HG02981 (cell line): ENCODE results near the gene PCDH9.
A peak's percentile ranks its signal among the peaks of the same experiment; 100 is the strongest.

Source experiments
- ATAC-seq: cut with Tn5 transposase; IDR thresholded peaks from one replicate; pipeline ENCODE4 v1.9.1; 2021; ENCODE audit warnings: mild to moderate bottlenecking, moderate library complexity; ENCODE audit not compliant: unreplicated experiment

PCDH9 gene

DNA sequence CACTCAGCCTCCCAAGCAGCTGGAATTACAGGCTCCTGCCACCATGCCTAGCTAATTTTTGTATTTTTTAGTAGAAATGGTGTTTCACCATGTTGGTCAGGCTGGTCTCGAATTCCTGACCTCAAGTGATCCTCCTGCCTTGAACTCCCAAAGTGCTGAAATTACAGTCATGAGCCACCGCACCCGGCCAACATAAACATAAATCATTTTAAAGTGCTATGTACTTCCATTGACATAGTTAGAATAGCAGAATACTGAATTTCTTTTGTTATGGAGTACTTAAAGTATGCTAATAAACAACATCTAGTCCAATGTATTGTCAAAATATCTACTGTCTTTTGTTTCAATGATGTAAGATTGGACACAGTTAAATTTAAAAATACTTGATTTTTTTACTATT, 539.0 kb downstream of the PCDH9 start:
- ATAC-seq = no peak

DNA sequence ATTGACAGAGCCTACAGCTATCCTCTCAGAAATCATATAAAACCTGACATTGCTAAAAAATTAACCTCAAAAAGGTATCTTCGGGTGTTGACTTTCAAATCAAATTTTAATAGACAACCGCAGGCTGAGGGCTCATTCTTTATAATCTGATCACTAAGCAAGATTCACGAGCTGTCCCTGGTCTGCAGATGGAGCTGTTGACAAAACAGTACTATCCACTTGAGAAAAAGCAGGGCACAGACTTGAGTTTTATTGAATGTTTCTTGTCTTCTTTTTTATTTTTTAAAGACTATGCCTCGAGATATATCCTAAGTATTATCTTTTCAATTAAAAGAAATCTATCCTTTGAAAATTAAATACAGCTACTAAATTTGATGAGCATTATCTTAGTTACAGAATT, 540.5 kb downstream of the PCDH9 start:
- ATAC-seq = no peak

DNA sequence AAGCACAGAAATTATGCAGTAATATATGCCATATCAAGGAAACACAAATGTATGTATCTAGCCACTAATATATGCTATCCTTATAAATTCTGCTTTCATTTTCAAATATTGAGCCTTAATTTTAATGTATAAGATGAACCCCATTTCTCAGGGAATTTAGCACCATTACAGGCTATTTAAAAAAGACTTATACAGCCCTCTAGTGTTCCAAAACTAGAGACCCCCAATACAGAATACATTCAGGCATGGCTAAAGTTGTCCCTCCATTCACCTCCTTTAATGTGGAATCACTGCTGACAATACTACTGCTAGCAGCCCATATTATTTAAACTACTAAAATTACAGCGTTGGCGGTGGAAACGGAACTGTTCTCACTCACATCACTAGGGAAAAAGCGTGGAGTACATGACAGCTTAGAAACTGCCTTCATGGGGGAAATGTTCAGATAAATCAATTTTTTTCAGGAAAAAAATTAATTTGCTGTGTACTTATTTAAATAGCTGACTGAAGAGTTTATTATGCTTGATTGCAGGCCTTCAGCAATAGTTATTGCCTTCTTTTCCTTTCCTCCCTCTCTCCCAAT, 541.0 kb downstream of the PCDH9 start:
- no peak for ATAC-seq

DNA sequence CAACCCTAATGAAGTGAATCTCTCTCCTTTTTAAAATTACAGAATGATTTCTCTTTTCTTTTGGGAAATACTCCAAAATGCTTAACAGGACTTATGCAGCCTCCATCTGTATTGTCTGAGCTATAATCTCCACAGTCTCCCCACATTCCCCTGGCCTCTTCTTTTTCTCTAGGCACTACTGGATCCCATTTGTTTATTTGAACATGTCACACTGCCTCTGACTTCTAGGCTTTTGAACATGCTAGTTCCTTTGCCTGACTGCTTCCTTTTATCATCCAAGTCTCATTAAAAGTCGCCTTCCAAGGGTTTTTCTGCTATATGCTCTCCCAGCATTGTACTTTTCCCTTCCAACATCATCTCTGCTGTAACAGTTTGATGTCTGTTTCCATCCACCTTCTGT, 548.7 kb downstream of the PCDH9 start:
- no peak for ATAC-seq

DNA sequence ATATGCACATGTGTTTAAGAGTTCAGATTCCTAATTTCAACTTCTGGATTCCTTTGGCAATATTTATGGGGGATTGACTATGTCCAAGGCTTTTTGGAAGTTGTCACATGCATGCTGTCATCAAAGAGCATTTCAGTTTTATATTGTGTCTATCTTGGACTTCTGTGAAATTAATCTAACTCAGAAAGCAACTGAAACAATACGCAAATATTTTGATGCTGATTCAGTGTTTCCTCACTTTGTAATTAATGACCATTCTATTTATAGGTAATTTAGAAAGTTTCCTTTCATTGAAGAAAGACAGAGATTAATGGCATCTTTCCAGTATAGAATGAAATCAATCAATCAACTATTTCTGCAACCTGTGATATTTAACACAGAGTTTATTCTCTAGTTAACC, 550.1 kb downstream of the PCDH9 start:
- ATAC-seq = no peak

DNA sequence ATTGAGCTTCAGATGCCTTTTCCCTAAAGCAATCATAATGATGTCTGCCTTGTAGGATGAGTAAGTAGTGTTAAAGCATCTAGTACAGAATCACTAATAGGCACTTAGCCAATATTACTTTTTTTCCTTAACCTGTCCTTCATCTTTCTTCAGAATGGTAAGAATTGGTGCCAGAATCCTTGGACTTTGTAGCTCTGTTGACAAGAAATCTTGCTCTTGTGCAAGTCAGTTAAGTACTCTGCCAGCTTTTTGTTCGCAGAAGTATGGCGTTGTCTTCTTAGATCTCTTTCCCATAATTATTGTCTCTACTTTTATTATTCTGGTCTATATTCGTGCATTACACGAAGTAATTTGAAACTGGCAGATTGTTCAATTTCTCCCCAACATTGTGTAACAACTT, 554.5 kb downstream of the PCDH9 start:
- ATAC-seq = no peak

DNA sequence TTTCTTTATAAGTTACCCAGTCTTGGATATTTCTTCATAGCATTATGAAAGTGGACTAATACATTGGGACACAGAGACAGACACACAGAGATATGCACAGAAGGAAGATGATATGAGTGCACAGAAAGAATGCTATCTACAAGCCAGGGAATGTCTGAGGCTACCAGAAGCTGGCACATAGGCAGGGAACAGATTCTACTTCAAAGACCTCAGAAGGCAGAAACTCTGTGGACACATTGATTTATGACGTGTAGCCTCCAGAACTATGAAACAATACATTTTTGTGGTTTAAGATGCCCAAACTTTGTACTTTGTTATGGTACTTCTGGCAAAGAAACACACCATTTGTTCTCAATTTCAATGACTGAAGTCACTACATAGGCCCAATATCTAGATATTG, 556.7 kb downstream of the PCDH9 start:
- ATAC-seq = no peak

DNA sequence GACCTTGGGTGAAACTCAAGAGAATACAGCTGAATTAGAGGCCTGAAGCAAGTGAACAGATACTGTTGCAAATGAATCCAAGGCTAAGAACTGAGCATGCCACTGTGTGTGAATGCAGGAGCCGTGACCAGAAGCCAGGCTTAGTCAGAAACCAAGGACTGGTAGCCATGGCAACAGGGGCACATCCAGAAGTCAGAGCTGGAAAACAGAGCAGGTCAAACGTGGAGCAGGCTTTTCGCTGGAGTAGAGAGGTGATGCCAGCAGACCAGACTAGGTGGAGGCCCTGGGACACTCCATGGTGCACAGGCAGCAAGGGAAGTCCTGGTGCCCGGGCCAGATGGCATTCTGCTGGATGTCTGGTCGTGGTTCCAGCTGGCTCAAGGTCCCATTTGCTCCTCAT, 564.1 kb downstream of the PCDH9 start:
- no peak for ATAC-seq

DNA sequence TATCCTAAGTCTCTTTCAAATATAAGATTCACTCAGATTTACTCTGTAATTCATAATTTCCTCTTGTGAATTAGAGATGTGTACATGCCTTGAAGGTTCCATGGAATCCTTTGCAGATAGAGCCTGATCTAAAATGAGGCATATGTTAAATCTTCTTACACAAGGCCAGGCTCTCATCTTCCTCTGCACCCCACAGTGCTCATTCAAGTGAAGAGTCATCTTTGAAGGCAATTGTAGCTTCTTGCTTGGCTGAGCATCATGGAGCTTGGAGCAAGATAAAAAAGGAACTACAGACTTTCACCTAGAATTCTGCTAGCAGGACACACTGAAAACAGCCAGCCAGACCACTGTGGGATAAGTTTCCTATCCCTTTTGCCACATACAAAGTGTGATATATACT, 566.4 kb downstream of the PCDH9 start:
- no peak for ATAC-seq

DNA sequence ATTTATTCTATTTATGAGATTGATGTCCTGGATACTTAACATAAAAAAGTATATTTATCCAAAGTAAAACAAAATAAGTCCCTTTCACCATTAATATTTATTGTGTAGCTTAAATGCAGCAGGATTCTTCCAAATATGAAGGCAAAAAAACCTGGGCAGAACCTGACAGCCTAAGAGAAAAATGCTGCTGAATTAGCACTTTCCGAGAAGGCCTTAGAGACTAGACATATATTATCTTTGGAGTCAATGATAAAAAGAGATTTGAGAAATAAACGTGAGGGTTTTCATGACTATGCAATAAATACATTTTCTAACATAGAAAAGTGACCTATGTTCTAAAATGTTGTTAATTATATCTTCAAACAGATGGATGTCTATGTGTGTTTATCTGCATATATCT, 566.9 kb downstream of the PCDH9 start:
- no peak for ATAC-seq

DNA sequence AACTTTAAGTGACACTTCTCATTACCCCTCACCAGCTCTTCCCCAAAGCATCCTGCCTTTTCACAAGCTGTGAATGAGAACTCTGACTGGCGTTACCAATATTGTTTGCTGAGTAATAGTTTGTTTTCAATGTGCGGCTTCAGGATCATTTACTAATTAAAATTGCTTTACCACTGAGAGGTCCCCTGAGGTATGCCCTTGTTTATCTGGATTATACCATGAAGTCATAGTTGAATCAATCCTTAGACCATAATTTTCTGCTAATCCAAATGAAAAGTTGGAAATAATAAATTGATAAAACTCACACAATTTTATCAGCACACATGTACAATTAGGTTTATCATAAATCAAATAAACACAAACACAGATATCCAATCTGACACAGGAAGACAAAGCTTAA, 568.8 kb downstream of the PCDH9 start:
- no peak for ATAC-seq

DNA sequence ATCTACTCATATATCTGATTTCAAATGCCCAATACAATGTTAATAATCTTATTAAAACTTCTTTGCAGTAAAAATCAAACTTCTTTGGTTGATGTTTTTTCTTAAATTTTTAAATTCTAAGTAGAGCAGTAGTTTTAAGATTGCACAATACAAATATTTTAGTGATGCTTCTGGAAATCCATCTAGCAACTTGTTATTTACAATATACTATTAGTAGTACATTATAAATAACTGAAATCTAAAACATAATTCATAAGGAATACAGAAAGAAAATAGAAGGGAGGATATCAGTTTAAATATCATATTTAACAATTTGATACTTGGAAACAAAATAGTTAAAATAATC, 569.7 kb downstream of the PCDH9 start:
- ATAC-seq = no peak

DNA sequence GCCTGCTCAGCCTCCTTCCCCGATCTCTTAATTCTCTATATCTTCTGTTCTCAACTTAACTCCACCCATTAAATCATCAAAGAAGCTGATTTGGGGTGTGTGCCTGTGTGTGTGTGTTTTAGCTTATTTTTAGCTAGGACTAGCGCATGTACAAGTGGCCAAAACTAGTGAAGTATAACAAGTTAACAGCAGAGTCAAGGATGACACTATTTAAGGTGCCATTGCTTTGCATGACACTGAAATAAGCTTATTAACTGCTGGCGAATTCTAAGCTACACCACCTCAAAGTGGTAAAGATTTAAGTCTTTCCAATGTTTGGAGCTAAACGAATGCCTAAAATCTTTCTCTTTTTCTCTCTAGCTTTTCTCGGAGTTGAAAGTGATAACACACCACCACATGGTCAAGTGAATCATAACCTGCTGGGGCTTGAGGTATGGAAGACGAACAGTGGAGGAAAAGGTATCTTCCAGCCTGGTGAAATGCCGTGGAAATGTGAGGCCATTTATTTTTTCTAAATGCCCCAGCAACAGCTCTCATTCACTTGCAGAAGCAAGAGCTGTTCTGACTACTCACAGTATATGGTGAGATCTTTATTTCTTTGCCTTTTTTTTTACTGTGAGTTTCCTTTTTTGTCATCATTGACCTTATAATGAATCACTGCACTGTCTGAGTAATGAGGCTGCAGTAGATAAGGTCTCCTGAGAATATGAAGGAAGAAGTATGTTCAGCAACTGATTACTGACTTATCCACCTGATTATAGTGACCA, 570.3 kb downstream of the PCDH9 start:
- peak; percentile 88 for ATAC-seq

DNA sequence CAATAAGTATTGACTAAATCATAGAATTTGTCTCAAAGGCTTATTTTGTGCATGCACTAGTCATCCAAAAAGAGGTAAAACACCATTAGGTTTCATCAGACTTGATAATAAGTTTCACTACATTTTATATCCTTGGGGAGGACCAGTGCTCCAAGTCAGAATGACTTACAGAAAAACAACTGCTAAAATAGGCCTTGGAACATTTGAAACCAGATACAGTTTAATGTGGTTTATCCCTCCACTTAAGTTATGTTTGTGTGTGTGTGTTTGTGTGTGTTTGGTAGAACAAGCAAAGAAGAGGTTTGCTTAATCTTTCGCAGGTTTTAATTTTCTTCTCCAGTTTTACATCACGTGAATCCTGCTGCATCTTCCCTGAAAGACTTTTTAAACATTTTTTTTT, 570.9 kb downstream of the PCDH9 start:
- ATAC-seq = no peak

DNA sequence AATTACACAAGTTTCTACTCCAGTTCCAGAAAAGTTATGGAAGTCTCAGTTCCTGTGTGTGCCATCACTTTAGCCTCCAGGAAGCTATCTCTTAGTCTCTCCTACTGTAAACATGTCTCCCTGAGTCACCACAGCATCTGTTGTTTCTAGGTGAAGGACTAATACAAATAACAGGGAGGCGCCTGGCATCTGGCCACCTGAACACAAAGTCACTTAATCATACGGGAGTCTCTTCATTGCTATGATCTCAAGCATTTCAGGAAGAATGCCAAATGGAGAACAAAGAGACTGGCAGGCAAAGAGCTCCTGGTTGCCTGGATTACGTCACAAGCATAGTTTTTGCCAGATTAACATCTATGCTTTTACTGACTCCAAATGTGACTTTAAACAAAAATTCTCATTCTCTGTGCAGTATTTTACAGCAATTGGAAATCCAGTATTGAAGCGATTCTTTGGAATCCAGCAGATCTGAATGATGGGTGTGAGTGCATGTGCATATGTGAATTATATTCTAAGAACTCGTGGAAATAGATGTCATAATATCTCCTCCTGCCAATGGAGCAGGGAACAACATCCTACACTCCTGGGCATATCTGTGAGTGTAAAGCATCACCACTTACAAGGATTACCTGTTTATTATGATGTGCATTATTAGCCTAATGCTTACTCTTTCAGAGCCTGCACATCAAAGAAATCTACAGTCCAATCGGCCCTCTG, 572.8 kb downstream of the PCDH9 start:
- ATAC-seq = no peak

DNA sequence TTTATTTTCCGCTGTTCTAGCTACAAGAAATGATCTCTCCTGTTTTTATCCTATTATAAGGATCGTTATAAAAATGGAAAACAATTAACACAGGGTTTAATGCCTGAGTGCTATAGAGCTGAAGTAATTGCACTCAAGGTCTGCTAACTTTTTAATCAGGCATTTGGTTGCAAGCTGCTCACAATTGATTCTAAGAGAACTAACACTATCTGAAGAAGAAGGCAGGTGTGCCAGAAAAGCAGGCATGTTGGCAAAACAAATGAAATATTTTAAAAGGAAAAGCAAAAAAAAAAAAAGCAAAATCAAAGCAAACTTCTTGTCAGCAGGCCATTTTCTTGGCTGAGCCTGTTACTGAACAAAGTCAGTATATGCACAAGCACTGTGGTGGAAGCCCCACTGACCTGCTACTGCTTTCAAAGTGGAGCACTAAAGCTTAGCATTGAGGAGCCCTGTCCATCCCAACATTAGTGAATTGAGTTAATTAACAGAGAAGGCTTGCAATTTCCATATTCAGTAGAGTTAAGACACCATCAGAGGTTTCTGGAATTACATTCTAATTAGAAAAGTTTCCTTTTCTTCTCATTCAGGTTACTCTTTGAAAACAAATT, 574.2 kb downstream of the PCDH9 start:
- ATAC-seq = no peak

DNA sequence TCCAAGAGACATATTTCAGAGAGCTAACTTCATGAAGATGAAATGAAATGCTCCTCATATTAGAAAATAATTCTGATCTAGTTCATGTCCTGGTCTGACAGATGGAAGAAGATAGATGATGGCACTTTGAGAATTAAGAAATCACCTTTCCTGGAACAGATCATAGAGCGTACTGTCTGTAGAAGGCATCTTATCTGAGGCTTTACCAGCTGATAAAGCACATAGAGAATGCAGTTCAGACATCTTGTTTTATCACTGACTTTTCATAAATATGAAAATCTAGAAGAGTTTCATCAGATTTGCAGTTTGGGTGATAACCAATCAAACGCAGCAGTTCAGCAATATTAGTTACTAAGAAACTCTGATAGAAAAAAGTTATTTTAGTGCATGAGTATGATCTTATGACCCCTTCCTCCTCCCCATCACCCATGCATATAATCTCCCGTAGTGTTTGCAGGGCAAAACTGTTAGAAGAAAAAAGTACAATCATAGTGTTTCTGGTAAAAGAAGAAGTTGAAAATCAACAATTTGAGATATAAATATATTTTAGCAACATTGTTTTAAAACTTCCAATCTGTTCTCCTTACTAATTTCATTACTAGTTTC, 585.2 kb downstream of the PCDH9 start:
- no peak for ATAC-seq

DNA sequence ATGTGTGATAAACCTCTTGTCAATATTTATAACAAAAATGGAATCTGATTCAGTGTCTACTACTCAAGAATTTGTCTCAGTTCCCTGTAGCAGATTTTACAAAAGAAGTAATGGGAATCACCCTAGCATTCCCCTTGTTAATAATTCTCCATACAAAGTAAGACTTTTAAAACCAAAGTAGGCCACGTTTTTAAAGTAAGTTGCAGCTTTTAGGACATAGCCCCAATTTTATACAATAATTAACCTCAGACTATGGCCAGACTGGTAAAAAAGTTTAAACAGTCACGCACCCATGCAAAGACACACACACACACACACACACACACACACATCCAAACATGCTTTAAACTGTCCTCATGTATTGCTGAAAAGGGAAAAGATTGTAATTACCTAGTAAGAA, 589.9 kb downstream of the PCDH9 start:
- ATAC-seq = no peak

DNA sequence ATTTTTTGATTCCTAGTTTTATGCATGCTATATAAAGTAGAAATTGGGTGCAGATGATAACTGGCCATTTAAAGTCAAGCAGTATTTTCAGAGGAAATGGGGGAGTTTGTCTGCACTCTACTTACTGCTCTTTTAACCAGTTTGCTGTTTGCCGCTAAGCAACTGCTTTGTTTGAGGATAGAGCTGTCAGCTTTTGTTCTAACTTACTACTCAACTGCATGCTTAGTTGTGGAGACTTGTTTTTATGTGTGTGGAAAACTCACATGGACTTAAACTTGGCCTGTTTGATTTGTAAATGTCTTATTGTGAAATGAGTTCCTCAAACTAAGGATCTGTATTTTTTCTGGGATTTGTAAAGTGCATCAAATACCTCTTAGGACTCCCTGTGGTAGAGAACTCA, 591.1 kb downstream of the PCDH9 start:
- ATAC-seq = no peak

DNA sequence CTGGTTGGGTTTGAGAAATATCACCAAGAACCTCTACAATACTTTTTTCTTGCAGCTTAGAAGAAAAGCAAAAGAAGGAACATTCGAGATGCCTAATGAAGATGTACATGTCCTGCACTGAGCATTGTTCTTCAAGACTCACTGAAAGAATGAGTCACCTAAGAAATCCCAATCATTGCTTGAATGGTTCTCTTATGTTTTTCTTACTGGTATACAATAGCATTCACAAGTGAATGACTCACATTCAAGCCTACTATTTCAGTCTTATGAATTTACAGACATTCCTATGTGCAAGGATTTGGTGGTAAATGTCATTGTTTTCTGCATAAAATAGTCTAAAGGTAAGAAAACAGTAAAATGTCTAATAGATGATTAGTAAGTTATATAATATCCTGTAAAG, 594.6 kb downstream of the PCDH9 start:
- ATAC-seq = no peak

DNA sequence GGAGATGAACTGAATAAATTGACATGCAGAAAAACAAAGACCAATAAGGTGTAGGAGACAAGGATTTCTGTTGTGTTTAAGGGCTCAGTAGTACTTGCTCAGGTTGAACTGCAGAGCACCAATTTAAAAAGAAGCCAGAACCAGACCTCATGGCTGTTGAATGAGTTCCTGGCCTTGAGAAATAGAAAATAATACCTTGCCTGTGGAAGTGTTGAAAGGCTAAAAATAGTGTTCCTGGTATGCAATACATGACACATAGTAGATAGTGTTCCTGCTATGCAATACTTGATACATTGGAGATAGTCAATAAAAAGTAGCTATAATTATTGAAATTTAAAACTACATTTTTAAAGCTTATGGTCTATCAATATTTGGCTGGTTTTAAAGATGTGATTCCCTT, 595.8 kb downstream of the PCDH9 start:
- no peak for ATAC-seq

DNA sequence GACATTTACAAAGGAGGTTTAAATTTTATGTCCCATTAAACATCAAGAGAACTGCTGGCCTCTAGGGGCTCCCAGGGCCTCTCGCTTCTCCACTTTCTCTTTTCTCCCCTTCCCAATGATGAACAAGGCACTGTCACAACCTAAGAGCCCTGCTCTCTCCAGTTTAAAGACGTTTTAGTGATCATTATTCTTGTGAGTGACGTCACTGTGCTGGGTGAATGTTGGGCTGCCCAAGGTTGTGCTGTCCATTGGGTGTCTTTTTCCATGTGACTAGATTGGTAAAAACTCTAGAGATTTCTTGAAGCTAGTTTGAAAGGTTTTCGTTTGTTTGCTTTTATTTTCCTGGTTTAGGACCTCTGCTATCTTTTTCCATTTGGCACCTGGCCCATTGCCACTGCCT, 602.6 kb downstream of the PCDH9 start:
- no peak for ATAC-seq
